Middle frontal gyrus (tissue), 1 donor: ENCODE data around the gene C19orf33.

Experiments used
- DNase-seq: peaks from one replicate; pipeline ENCODE4 v3.0.0-alpha.2; 2015; ENCODE audit warnings: low spot score; ENCODE audit errors: extremely low spot score

The C19orf33 gene

DNA sequence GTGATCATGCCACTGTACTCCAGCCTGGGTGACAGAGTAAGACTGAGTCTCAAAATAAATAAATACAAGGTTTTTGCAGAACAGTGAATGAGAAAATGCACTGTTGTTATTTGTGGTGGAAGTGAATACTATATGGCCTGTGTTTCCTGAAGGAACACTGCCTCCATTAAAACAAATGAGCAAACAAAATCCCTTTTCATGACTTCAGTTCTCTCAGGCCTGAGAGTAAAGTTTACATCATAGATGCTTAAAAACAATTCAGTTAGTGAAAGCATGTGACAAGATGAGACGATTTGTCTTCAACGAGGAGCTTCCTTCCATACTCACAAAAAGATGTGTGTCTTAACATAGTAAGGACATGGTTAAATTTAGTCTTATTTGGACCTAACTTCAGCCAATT, 25.3 kb upstream of the C19orf33 start:
- DNase-seq: no peak

DNA sequence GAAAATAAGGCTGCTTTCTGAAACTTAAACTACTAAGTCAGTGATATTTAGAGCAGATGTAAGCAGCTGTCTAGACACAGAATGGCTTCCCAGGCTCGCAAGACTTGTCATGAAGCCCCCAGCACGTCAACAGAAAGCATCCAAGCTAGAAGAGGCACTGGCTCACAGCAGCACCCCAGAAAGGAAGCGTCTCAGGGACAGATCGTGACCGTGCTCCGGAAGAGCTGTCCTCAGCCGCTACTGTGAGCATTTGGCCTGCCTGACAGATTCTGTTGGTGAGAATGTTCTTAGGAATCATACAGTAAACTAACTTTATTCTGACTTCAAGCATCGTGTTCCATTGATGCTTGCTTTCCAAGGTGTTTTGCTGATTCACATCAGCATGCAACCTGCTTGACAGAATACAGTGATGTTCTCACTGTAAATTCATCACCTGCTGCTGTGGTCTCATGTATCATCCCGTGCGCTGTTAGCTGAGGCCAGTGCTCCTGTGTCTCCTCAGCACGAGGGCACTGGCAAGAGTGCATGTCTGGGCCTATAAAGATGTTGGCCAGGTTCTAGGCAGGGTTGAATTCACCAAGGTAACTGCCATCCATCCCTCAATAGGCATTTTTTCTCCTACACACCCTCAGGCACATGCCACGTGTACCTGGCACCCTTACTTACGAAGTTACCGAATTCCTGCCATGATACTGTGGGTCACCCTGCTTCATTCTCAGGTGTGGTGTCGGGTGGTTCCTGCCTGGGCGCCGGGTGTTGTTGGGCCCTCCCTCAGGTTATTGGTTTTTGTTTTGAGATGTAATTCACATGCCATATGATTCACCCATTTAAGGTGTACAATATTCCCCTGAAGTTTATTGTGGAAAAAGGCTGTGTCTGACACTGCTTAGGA, 23.8 kb upstream of the C19orf33 start:
- DNase-seq: no peak

DNA sequence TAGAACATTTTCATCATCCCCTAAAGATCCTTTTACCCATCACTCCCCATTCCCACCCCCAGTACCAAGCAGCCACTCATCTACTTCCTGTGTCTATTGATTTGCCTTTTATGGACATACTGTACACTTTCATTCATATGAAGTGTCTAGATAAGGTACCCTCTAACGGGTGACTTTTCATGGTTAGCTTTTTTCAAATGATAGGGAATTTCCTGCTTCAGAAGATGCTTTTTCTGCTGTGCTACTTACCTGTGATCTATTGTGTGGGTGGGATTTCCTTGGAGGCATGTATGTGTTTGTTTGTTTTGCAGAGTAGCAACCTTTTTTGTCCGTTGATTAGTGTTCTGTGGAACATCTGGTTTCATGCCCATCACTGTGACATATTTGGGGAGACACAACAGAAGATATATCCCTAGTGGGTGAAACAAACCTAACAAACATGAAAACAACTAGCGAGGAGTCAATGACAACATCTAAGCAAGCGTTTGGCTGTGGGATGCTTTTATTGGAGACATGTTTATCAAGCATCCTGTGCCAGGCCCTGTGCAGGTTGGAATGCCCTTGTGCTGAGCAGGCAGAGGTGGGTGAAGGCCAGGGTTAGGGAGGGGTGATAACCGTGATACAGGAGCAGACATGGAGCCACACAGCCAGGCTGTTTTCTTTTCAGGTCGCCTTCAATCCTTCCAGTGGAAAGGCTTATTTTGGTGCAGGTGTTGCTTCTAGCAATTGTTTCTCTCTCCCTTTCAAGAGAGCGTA, 22.1 kb upstream of the C19orf33 start:
- no peak for DNase-seq

DNA sequence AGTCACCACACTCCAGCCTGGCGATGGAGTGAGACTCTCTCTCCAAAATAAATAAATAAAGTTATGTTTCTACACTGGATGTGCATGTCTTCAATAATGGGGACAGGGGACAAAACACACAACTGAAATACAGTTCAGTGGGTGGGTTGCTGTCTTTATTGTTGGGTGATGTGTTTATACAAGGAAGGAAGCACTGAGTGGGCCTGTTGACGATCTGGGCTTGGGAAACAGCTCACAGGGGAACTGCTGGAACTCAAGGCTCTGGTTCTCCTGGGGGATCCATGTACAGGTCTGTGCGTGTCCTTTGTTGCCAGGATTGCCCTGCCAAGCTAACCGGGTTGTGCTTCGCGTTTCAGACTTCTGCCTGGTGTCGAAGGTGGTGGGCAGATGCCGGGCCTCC, 20.8 kb upstream of the C19orf33 start:
- DNase-seq: no peak

DNA sequence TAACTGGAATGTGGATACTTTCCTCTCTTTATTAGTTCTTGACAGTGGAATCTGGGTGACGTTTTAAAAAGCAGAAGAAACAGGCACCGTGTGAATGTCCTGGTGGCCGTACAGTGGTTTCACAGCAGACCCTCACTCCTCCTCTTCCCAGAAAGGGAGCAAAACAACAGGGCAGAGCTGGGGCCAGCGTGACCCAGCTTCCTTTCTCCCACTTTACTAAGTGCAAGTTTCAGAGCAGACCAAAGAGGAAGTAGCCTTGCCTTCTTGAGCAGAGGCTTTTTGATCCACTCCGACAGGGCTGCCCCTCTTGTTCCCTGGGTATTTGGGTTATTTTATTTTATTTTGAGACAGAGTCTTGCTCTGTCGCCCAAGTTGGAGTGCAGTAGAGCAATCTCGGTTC, 19.6 kb upstream of the C19orf33 start:
- DNase-seq: no peak

DNA sequence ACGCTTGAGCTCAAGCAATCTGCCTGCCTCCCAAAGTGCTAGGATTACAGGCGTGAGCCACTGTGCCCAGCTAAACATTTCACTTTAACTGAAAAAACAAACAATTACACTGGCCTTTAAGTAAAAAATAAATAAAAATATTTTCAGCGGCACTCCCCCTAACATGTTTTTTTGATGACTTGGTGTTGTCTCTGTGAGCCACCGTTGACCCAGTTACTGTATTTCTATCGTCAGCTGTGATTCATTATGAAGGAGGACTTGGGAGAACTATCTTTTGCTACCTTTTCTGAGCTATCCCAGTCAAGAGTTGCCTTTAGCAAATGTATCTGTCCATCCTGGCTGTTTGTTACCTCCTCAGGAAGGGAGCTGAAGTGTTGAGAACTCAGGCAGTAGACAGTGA, 18.5 kb upstream of the C19orf33 start:
- DNase-seq: no peak

DNA sequence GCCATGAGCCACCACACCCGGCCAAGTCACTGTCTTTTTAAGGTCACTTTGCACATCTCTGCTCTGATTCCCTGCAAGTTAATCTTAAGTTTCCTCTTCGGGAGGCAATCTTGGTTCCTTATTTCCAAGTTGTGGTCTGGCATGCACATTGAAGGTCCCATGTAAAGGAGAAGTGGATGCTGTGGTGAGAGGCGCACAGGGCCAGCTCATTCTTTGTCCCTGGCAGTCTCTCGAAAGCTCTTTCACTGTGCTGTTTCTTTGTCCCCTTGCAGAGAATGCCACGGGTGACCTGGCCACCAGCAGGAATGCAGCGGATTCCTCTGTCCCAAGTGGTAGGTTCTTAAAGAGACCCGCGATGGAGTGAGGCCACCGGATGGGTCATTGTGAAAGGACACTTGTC, 16.4 kb upstream of the C19orf33 start:
- DNase-seq: no peak

DNA sequence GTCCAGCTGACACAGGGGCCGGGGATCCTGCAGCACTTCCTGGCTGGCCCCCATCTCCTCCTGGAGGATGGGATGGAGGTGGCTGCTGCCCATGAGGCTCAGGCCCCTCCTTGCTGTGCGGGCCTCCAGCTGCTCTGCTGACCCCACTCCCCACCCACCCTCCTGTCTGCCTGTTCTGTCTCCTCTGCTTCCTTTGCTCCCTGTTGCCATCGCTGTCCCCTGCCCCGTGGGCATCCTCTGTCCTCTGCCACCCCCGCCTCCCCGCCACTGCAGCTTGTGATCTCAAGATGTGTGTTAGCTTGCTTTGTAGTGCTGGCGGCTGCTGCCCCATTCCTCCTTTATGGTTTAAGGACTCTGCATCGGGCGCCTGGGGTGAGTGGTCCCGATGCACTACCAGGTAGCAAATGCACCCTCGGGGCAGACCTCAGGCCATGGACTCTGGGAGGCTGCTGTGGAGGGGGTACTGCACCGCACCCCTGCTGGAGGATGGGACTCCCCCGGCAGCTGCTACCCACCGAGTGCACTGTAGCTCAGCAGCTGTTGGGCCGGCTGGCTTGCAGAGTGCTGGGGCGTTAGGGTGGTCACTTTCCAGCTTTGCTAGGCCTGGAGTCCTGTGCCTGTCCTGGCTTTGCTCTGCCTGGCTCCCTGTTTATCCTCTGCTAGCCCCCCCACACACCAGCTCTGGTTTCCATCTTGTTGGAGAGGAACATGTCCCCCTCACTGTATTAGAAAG, 15.8 kb upstream of the C19orf33 start:
- DNase-seq: no peak

DNA sequence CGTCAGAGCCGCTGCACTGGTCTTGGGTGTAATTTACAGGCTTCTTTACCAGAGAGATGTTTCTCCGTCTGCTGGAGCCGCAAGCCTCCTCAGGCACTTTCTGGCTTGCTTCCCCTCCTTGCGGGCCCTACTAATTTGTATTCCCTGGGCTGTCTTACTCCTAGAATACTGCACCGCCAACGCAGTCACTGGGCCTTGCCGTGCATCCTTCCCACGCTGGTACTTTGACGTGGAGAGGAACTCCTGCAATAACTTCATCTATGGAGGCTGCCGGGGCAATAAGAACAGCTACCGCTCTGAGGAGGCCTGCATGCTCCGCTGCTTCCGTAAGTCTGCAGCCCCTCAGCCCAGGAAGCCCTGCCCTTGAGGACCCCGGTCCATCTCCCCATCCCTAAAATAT, 14.1 kb upstream of the C19orf33 start:
- no peak for DNase-seq

DNA sequence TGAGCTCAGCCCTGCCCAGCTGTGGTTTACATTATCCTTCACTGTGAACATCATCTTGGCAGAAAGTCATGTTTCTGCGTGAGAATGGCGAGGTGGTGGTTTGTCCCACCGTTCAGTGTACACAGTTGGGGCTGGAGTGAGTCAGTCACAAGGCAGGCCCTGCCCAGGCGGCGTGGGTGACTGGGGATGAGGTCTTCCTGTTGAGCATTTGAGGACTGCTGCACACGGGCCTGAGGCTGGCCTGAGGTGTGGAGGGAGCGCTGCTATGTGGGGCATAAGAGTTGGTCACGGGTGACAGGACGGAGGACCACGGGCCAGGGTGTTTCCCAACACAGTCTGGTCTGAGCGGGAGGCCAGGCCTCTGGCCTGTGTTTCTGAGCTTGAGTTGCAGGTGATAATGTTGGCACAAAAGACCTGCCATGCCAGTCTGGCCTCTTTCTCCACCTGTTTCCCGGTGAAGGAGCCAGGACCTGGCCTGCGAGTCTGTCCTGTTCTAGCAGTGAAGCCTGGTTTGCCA, 13.4 kb upstream of the C19orf33 start:
- no peak for DNase-seq

DNA sequence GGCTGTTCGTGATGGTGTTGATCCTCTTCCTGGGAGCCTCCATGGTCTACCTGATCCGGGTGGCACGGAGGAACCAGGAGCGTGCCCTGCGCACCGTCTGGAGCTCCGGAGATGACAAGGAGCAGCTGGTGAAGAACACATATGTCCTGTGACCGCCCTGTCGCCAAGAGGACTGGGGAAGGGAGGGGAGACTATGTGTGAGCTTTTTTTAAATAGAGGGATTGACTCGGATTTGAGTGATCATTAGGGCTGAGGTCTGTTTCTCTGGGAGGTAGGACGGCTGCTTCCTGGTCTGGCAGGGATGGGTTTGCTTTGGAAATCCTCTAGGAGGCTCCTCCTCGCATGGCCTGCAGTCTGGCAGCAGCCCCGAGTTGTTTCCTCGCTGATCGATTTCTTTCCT, 12.2 kb upstream of the C19orf33 start:
- no peak for DNase-seq

DNA sequence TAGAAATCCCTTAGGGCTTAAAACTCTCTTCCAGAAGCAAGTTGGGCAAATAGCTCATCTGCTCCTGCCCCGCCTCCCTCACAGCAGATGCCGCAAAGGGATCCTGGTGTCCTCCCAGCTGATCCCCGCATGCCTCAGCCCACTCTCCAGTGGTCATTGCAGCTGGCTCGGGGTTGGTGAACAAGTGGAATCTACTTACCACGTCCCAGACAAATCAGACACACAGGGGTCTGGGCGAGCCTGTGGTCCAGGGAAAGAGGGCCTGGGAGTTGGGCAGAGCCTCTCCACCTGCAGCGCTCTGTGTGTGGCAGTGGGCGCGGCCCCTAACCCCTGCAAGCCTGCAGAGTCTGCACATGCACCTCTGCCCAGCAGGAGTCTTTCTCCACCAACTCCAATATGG, 10.8 kb upstream of the C19orf33 start:
- DNase-seq: no peak

DNA sequence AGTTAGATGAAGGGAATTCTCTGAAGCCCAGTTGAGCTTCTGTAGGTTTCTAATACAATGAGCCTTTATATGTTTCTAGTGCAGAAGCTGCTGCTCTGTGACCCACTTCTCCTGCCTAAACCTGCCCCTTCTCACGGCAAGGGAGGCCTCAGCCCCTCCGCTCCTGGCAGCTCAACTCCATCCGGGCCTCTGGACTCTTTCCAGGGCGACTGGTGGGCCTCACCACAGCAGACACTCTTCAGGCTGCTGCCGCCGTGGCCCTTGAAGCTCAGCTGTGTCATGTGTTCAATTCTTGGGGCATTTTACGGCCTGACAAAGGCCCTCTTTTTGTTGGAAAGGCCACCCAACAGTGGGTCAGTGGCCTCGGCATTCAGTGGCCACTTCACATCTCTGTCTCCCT, 10.0 kb upstream of the C19orf33 start:
- DNase-seq: no peak

DNA sequence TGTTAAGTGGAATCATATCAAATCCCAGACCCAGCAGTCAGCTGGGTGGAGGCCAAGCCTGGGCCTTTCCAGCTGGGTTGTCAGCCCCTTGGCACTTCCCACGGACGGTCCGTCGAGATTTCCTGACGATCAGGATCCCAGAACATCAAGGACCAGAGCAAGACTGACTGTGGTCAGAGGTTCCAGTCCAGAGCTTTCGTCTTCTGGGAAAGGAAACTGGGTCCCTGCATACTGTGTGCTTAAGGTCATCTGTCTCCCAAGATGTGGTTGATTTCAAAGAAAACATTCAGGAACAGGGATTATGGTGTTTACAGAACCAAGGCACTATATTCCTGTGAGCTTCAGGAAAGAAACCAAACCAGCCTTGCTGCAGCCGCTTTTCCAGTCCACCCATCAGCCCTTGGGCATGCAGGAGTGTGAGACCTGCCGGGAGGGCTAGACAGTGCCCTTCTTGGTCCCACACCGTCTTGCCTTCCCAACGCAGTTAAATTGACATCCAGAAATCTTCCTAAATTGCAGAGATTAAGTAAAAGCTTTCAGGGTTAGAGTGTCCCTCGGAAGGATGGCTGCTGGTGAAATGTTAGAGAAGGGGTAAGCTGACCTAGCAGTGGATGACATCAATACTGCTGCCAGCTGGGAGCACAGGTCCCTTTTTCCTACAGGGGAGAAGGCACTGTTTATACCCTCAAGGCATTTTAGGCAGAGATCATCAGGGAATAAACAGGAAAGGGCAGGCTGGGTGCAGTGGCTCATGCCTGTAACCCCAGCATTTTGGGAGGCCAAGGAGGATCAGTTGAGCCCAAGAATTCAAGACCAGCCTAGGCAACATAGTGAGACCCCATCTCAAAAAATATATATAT, 5.0 kb upstream of the C19orf33 start:
- DNase-seq: no peak

DNA sequence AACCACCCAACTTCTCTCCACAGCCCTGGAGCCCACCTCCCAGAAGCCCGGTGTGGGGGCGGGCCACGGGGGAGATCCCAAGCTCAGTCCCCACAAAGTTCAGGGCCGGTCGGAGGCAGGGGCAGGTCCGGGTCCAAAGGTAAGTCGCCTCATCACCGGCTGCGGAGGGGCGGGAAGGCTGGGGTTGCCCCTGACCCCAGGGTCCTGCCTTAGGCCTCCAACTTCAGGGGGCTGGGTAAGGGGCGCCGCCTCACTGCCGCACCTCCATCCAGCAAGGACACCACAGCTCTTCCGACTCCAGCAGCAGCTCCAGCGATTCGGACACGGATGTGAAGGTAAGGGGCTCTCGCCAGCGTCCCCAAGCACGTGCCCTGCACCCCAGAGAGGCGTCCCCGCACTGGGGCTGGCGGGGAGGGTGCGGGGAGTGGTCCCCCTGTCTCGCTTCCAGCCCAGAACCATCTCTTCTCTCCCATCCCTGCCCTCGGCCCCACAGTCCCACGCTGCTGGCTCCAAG, 358 bp downstream of the C19orf33 start:
- no peak for DNase-seq

DNA sequence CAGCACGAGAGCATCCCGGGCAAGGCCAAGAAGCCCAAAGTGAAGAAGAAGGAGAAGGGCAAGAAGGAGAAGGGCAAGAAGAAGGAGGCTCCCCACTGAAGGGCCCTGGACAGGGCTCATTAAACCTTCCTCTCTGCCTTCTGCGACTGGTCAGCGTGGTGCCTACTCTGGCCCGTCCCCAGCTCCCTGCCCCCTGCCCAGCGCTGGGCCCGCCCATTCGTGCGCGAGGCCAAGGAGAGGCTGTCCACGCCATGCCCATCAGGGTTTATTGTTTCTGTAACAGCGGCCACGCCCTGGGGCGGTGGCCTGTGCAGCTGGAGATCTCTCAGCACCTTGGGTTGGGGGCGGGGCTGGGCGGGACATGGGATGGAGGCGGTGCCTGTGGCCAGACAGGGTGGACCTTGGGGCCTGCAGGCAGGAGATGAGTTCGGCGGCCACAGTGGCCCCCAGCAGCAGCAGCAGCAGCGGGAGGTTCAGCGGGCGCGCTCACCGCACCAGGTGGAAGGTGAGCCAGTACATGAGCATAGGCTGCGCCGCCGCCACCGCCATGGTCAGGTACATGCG, 897 bp downstream of the C19orf33 start:
- no peak for DNase-seq

DNA sequence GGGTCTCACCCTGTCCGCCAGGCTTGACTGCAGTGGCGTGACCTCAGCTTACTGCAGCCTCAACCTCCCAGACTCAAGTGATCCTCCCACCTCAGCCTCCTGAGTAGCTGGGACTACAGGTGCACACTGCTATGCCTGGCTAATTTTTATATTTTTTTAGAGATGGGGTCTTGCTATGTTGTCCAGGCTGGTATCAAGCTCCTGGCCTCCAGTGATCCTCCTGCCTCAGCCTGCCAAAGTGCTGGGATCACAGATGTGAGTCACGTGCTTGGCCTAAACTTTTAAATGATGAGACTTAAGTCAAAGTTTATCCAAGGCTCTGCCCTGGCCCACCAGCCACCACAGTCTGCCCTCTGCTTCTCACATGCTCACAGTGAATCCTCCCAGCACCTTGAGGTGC, 2.2 kb downstream of the C19orf33 start:
- DNase-seq: no peak

DNA sequence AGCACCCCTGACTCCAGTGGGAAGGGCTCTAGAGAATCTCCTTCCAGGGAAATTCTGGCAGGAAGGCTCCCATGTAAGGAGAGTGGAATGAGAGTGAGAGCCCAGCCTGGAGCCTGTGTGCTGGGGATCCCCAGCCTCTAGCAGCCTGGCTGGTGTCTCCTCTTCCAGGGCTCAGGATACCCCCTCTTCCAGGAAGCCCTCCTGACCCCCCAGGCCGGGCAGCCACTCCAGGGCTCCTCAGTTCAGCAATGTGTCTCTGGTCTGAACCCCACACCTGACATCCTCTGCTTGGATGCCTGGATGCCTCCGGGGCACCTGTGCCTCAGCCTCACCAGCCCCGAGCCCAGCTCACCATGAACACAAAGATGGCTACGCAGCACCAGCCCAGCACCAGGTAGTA, 3.0 kb downstream of the C19orf33 start:
- no peak for DNase-seq

DNA sequence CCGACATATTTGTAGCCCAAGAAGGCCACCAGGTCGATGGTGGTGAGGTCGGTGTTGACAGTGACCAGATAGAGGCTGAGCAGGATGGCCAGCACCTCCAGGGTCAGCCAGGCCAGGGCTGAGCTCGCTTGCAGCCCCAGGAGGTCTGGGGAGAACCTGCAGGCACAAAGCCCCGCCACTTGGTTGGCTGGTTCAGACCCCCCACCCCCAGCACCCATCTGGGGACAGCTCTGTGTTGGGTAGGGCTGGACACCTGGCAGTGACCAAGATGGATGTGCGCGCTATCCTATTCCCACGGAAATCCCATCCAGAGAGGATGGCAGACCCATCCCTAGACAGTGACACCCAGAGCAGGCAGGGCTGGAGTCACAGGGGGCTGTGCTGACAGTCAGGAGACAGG, 3.5 kb downstream of the C19orf33 start:
- DNase-seq: no peak

DNA sequence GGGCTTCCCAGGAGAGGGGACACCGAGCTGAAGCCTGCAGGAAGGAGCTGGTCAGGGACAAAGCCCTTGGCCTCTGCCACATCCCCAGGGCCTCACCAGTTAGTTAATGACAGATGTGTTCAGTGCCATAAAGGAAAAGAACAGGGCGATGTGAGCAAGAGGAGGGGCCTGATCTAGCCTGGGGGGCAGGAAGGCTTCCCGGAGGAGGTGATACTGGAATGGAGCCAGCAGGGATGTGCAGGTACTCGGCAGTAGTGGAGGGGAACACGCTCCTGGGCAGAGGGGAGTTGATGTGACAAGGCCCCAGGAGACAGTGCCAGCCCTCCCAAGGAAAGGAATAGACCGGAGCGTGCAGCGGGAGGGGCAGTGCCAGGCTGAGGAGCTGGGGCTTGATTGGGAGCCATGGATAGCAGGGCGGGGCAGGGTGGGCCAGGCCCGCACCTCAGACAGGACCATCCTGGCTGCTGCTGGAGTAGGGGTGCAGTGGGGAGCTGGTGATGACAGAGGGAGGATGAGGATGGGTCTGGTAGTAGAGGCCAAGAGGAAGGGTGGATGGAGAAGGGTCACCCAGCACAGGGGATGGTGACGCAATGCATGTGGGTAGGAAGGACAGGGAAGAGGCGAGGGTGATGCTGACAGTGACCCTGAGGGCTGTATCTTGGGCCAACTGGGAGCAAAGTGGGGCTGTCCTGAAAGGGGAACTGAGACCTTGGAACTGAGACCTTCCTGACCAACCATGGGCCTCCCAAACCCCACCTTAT, 4.1 kb downstream of the C19orf33 start:
- DNase-seq: no peak
